Hepatocyte (in vitro differentiated cells): ENCODE results near the gene CNRIP1.

Experiments
- EZH2 ChIP-seq: fragments of 200-600 bp; sonication (generic); IDR thresholded peaks from 2 replicates; pipeline ENCODE4 v1.6.1; 2016; ENCODE audit warnings: antibody characterized with exemption, mild to moderate bottlenecking, borderline replicate concordance
- EZH2phosphoT487 ChIP-seq: fragments of 200-600 bp; sonication (generic); IDR thresholded peaks from one replicate; pipeline ENCODE4 v1.6.1; 2018; ENCODE audit warnings: antibody characterized with exemption, mild to moderate bottlenecking, low read depth, moderate library complexity; ENCODE audit not compliant: unreplicated experiment, severe bottlenecking
- TF ChIP-seq, protein P1 (sequence below): fragments of 200-600 bp; sonication (generic); IDR thresholded peaks from 2 replicates; pipeline ENCODE4 v1.5.1; 2016; ENCODE audit warnings: antibody characterized with exemption, mild to moderate bottlenecking; ENCODE audit not compliant: poor library complexity

DNA sequence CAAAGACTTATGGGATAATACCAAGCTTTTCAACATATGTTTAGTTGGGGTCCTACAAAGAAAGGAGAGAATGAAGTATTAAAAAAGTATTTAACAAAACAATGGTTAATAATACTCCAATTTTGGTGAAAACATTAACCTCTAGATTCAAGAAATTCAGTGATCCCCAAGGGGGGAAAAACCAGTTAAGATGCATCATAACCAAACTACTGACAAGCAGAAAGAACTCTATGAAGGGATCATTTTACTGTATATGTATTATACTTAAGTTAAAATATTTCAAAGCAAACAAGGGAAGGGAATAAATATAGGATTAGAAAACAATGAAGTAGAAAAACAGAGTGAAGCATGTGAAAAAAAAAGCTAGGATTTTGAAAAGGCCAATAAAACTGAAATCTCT, 8.7 kb downstream of the CNRIP1 start:
- TF ChIP-seq, protein P1, sequence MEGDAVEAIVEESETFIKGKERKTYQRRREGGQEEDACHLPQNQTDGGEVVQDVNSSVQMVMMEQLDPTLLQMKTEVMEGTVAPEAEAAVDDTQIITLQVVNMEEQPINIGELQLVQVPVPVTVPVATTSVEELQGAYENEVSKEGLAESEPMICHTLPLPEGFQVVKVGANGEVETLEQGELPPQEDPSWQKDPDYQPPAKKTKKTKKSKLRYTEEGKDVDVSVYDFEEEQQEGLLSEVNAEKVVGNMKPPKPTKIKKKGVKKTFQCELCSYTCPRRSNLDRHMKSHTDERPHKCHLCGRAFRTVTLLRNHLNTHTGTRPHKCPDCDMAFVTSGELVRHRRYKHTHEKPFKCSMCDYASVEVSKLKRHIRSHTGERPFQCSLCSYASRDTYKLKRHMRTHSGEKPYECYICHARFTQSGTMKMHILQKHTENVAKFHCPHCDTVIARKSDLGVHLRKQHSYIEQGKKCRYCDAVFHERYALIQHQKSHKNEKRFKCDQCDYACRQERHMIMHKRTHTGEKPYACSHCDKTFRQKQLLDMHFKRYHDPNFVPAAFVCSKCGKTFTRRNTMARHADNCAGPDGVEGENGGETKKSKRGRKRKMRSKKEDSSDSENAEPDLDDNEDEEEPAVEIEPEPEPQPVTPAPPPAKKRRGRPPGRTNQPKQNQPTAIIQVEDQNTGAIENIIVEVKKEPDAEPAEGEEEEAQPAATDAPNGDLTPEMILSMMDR, result no peak
- no peak for TF ChIP-seq EZH2phosphoT487
- TF ChIP-seq EZH2, result no peak
